Fibroblast of peridontal ligament (primary cell): Measurements from ENCODE around the gene SLC2A9.

Experiments
- DNase-seq: peaks from one replicate; pipeline ENCODE4 v3.0.0-alpha.2; 2010; ENCODE audit errors: extremely low read depth

SLC2A9 gene

GRCh38 chr4:9893329-9894108 lies 127.8 kb downstream of the SLC2A9 start:
- no peak for DNase-seq

- no peak for DNase-seq
Observed at GRCh38 chr4:9891740-9892139, 129.6 kb downstream of the SLC2A9 start.

GRCh38 chr4:9891056-9891455 lies 130.2 kb downstream of the SLC2A9 start:
- DNase-seq = no peak

GRCh38 chr4:9889306-9889705 lies 132.0 kb downstream of the SLC2A9 start:
- DNase-seq = no peak

- no peak for DNase-seq
Observed at GRCh38 chr4:9885958-9886357, 135.3 kb downstream of the SLC2A9 start.

- no peak for DNase-seq
Observed at GRCh38 chr4:9880406-9881197, 140.7 kb downstream of the SLC2A9 start.

GRCh38 chr4:9877123-9877522 lies 144.2 kb downstream of the SLC2A9 start:
- DNase-seq = no peak

- no peak for DNase-seq
Observed at GRCh38 chr4:9875516-9875915, 145.8 kb downstream of the SLC2A9 start.

GRCh38 chr4:9874385-9874784 lies 146.9 kb downstream of the SLC2A9 start:
- DNase-seq = no peak

- DNase-seq = no peak
Observed at GRCh38 chr4:9870165-9870790, 151.0 kb downstream of the SLC2A9 start.

GRCh38 chr4:9867751-9868425 lies 153.4 kb downstream of the SLC2A9 start:
- no peak for DNase-seq

- no peak for DNase-seq
Observed at GRCh38 chr4:9866931-9867330, 154.4 kb downstream of the SLC2A9 start.

- no peak for DNase-seq
Observed at GRCh38 chr4:9861561-9861960, 159.7 kb downstream of the SLC2A9 start.

GRCh38 chr4:9859810-9860209 lies 161.5 kb downstream of the SLC2A9 start:
- DNase-seq = no peak

GRCh38 chr4:9849538-9849920 lies 171.8 kb downstream of the SLC2A9 start:
- DNase-seq = no peak

- DNase-seq = no peak
Observed at GRCh38 chr4:9847968-9848748, 173.1 kb downstream of the SLC2A9 start.

GRCh38 chr4:9845791-9846493 lies 175.4 kb downstream of the SLC2A9 start:
- DNase-seq = no peak

- no peak for DNase-seq
Observed at GRCh38 chr4:9841072-9841471, 180.2 kb downstream of the SLC2A9 start.

GRCh38 chr4:9835430-9835829 lies 185.9 kb downstream of the SLC2A9 start:
- DNase-seq = no peak

- no peak for DNase-seq
Observed at GRCh38 chr4:9833421-9833820, 187.9 kb downstream of the SLC2A9 start.

GRCh38 chr4:9832640-9833039 lies 188.7 kb downstream of the SLC2A9 start:
- no peak for DNase-seq
